ENCODE measurements around the gene C9orf72. TPM values are rescaled to one million over a fixed set of nuclear protein-coding genes. Genes with fewer than 3 reads are reported as not detected.
A peak's percentile ranks its signal among the peaks of the same experiment; 100 is the strongest.

The C9orf72 gene
- total RNA-seq, 3 donors from 2014 or later (not counting 1 experiment from before 2014, with no cell fraction given): 12.5 to 19.0 (median 16.8) TPM

DNA sequence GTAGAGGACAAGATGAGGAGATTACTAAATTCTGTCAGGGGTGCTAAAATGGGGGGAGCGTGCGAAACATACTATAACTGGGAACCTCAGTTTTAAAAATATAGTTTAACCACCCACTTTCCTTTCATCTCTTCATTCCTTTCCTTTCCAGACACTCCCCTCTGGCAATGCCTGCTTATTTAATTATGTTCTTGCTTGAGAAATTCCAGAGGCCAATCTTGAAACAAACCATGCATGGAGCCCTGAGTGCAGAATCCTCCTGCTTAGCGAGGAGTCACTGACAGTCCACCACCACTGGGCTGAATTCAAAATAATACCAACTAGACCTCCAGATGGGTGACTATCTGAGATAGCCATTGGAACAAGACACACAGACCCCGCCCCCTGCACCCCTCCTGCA lies 29.7 kb upstream of the C9orf72 start:
- intact Hi-C loops (cut with micrococcal nuclease): no loop called here
- Mint-ChIP-seq H3K4me1 (no peaks in the 10 kb centered on the region), H3K27me3 (ENCODE audit: low read depth in 2 of 2) (peaks cover 3 to 24% of the 10 kb centered on the region in 2 donors), H3K36me3 (no peaks in the 10 kb centered on the region), H3K4me3 (no peak overlapping the region), H3K27ac (no peak overlapping the region), H3K9me3 (no peaks in the 10 kb centered on the region)
- WGBS (ENCODE audit: insufficient coverage): 92% methylated on average over 4 of the region's 4 CpGs
- no peak overlapping the region for H3K4me3 ChIP-seq (ENCODE audit: low read length)
- no peak overlapping the region for H3K27ac ChIP-seq (ENCODE audit: low read length)
- TF ChIP-seq CTCF (IDR thresholded peaks at IDR 0.05): no peak
- DNase-seq (no peak), ATAC-seq (no peak)
- H3K36me3 ChIP-seq (ENCODE audit: control insufficient read depth, insufficient read depth, low read length): no peaks in the 10 kb centered on the region
- no peaks in the 10 kb centered on the region for H3K4me1 ChIP-seq (ENCODE audit: control insufficient read depth, insufficient read depth, low read length)
- no peaks in the 10 kb centered on the region for H3K27me3 ChIP-seq (ENCODE audit: control insufficient read depth, insufficient read depth, low read length)
- no peaks in the 10 kb centered on the region for H3K9me3 ChIP-seq (ENCODE audit: control insufficient read depth, insufficient read depth, low read length)

DNA sequence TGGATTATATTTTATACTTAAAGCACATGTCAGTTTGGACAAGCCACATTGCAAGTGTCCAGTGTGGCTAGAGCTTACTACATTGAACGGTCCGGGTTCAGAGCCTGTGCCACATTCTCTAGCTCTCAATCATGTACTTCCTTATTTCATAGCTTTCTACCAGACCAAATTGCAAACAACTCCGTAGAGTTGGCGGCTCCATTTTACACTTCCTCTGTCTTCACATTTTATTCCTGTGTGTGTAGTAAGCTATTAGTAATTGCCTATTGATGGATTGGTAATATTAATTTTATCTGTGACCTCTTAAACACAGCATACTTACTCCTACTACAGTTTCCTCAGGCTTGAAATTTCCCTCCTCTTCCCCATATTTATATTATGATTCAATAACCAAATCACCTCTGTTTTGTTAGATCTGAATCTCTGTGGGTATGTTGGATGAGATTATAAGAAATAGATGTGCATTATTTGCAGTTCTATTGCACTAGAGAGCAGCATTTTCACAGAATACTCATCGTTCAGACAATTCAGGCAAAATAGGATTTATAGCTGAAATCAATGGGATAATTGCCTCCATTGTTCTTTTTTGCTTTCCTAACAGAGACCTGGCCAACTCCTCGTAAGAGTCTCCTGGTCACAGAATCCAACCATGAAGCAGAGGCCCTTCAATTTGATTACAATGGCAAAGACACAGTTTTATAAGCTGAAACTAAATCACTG lies 29.0 kb upstream of the C9orf72 start:
- no peak overlapping the region for H3K27ac ChIP-seq (ENCODE audit: low read length)
- ATAC-seq (no peak), DNase-seq (no peak)
- WGBS (ENCODE audit: insufficient coverage): 63% methylated on average over 4 of the region's 6 CpGs
- H3K27me3 ChIP-seq (ENCODE audit: control insufficient read depth, insufficient read depth, low read length): no peaks in the 10 kb centered on the region
- no peaks in the 10 kb centered on the region for H3K4me1 ChIP-seq (ENCODE audit: control insufficient read depth, insufficient read depth, low read length)
- no peak overlapping the region for H3K4me3 ChIP-seq (ENCODE audit: low read length)
- H3K9me3 Mint-ChIP-seq: no peaks in the 10 kb centered on the region
- no peaks in the 10 kb centered on the region for H3K9me3 ChIP-seq (ENCODE audit: control insufficient read depth, insufficient read depth, low read length)
- peaks cover 3 to 24% of the 10 kb centered on the region in 2 donors for H3K27me3 Mint-ChIP-seq (ENCODE audit: low read depth in 2 of 2)
- H3K27ac Mint-ChIP-seq: no peak overlapping the region
- H3K36me3 ChIP-seq (ENCODE audit: control insufficient read depth, insufficient read depth, low read length): no peaks in the 10 kb centered on the region
- H3K36me3 Mint-ChIP-seq: no peaks in the 10 kb centered on the region
- H3K4me3 Mint-ChIP-seq: no peak overlapping the region
- intact Hi-C loops (cut with micrococcal nuclease): no loop called here
- no peaks in the 10 kb centered on the region for H3K4me1 Mint-ChIP-seq
- TF ChIP-seq CTCF (IDR thresholded peaks at IDR 0.05): no peak

DNA sequence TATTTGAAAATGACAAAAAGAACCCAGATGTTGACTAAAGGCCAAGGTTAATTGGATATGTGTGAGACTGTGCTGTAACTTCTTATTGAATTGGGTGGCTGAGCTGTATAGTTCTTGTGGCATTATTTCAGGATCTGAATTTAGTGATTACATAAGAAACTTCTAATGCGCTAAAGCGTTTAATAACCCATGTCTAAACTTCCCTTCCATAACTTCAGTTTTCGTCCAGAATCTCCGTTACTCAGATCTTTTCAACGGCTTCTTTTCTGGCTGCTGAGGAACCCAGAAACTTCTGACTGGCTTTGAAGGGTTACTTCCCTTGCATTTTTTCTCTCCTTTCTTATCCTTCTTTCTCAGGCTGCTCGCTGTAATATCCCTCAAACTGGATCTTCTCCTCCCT lies 28.1 kb upstream of the C9orf72 start:
- TF ChIP-seq CTCF (IDR thresholded peaks at IDR 0.05): no peak
- Mint-ChIP-seq H3K27me3 (ENCODE audit: low read depth in 2 of 2) (peaks cover 5 to 32% of the 10 kb centered on the region in 2 donors), H3K27ac (no peak overlapping the region), H3K4me1 (no peaks in the 10 kb centered on the region), H3K4me3 (no peak overlapping the region), H3K36me3 (no peaks in the 10 kb centered on the region), H3K9me3 (no peaks in the 10 kb centered on the region)
- Histone ChIP-seq H3K27ac (ENCODE audit: low read length) (no peak overlapping the region), H3K9me3 (ENCODE audit: control insufficient read depth, insufficient read depth, low read length) (no peaks in the 10 kb centered on the region), H3K4me3 (ENCODE audit: low read length) (no peak overlapping the region), H3K27me3 (ENCODE audit: control insufficient read depth, insufficient read depth, low read length) (no peaks in the 10 kb centered on the region), H3K36me3 (ENCODE audit: control insufficient read depth, insufficient read depth, low read length) (no peaks in the 10 kb centered on the region), H3K4me1 (ENCODE audit: control insufficient read depth, insufficient read depth, low read length) (no peaks in the 10 kb centered on the region)
- ATAC-seq (no peak), DNase-seq (no peak)
- intact Hi-C loops (cut with micrococcal nuclease): no loop called here
- WGBS (ENCODE audit: insufficient coverage): 90% methylated on average over 6 of the region's 6 CpGs

DNA sequence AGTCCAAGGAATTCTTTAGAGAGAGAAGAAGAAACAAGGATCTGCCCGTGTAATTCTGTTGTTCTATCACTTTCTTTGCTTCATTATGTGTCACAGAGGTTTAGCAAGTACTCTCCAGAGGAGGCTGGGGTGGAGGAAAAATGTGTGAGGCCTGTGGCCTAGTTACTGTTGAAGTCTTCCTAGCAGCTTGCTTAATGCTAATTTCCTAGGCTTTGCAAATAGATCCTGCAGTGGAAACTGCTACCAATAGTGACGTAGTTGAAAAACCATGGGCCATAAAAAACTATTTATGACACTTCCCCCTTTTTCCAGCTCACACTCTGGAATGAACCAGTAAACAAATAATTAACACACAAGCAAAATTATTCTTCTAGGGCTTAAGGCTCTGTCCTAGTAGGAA lies 27.0 kb upstream of the C9orf72 start:
- H3K9me3 Mint-ChIP-seq: no peaks in the 10 kb centered on the region
- peak overlapping the region; percentile 6 for H3K27ac ChIP-seq (ENCODE audit: low read length)
- H3K4me3 ChIP-seq (ENCODE audit: low read length): no peak overlapping the region
- no peaks in the 10 kb centered on the region for H3K36me3 Mint-ChIP-seq
- DNase-seq: no peak
- no peak overlapping the region for H3K27ac Mint-ChIP-seq
- H3K27me3 Mint-ChIP-seq (ENCODE audit: low read depth in 2 of 2): peaks cover 8 to 33% of the 10 kb centered on the region in 2 donors
- intact Hi-C loops (cut with micrococcal nuclease): no loop called here
- H3K9me3 ChIP-seq (ENCODE audit: control insufficient read depth, insufficient read depth, low read length): no peaks in the 10 kb centered on the region
- no peak for ATAC-seq
- no peak overlapping the region for H3K4me3 Mint-ChIP-seq
- no peaks in the 10 kb centered on the region for H3K27me3 ChIP-seq (ENCODE audit: control insufficient read depth, insufficient read depth, low read length)
- H3K4me1 ChIP-seq (ENCODE audit: control insufficient read depth, insufficient read depth, low read length): no peaks in the 10 kb centered on the region
- WGBS (ENCODE audit: insufficient coverage): 51% methylated on average over 2 of the region's 2 CpGs
- no peaks in the 10 kb centered on the region for H3K36me3 ChIP-seq (ENCODE audit: control insufficient read depth, insufficient read depth, low read length)
- TF ChIP-seq CTCF (IDR thresholded peaks at IDR 0.05): no peak
- H3K4me1 Mint-ChIP-seq: no peaks in the 10 kb centered on the region
